ENCODE results near the gene RCN1. TPM values are rescaled to one million over a fixed set of nuclear protein-coding genes. Genes with fewer than 3 reads are reported as not detected.

Gene RCN1
- total RNA-seq: 162 and 174 TPM in 2 replicates
- long read RNA-seq, transcript RCN1-201 (6 exons, 2,572 nt): major isoform, 1,709 of 1,768 reads
- long read RNA-seq, transcript RCN1-204 (2 exons, 2,653 nt): minor isoform, 8 of 1,768 reads
- long read RNA-seq, transcript RCN1-207 (5 exons, 2,416 nt): minor isoform, 17 of 1,768 reads
- long read RNA-seq, partial matches to known transcripts: 25 of 1,768 reads
- long read RNA-seq, other reads (novel, unspliced or antisense): 9 of 1,768 reads

GRCh38 chr11:32090545-32091370 lies at the start of gene RCN1:
TSS of gene RCN1 (plus strand) at chr11:32091074. CDS start at chr11:32091197, 123 bp downstream.
- Mint-ChIP-seq H3K4me1 (ENCODE audit: unreplicated experiment) (peaks cover 57% of the 10 kb centered on the region), H3K27ac (ENCODE audit: unreplicated experiment) (peak within 1 kb of the TSS; percentile 96), H3K27me3 (ENCODE audit: unreplicated experiment) (no peaks in the 10 kb centered on the region), H3K9me3 (ENCODE audit: unreplicated experiment) (no peaks in the 10 kb centered on the region), H3K36me3 (ENCODE audit: unreplicated experiment) (peaks cover 6% of the 10 kb centered on the region), H3K4me3 (ENCODE audit: unreplicated experiment) (peak within 1 kb of the TSS; percentile 87)
- no peak for TF ChIP-seq CTCF (IDR thresholded peaks at IDR 0.05)
- peak; percentile 92 for DNase-seq (ENCODE audit: extremely low spot score, unreplicated experiment)

- H3K27ac Mint-ChIP-seq (ENCODE audit: unreplicated experiment): no peak overlapping the region
- H3K4me3 Mint-ChIP-seq (ENCODE audit: unreplicated experiment): no peak overlapping the region
- no peak for TF ChIP-seq CTCF (IDR thresholded peaks at IDR 0.05)
- H3K9me3 Mint-ChIP-seq (ENCODE audit: unreplicated experiment): no peaks in the 10 kb centered on the region
- no peaks in the 10 kb centered on the region for H3K36me3 Mint-ChIP-seq (ENCODE audit: unreplicated experiment)
- no peaks in the 10 kb centered on the region for H3K4me1 Mint-ChIP-seq (ENCODE audit: unreplicated experiment)
- DNase-seq (ENCODE audit: extremely low spot score, unreplicated experiment): no peak
- H3K27me3 Mint-ChIP-seq (ENCODE audit: unreplicated experiment): peaks cover 50% of the 10 kb centered on the region
These were observed 47.1 kb upstream of the RCN1 start for GRCh38 chr11:32043737-32044136.

- no peak for TF ChIP-seq CTCF (IDR thresholded peaks at IDR 0.05)
- no peaks in the 10 kb centered on the region for H3K36me3 Mint-ChIP-seq (ENCODE audit: unreplicated experiment)
- no peaks in the 10 kb centered on the region for H3K9me3 Mint-ChIP-seq (ENCODE audit: unreplicated experiment)
- H3K27me3 Mint-ChIP-seq (ENCODE audit: unreplicated experiment): peaks cover 53% of the 10 kb centered on the region
- no peak for DNase-seq (ENCODE audit: extremely low spot score, unreplicated experiment)
- H3K27ac Mint-ChIP-seq (ENCODE audit: unreplicated experiment): no peak overlapping the region
- no peak overlapping the region for H3K4me3 Mint-ChIP-seq (ENCODE audit: unreplicated experiment)
- no peaks in the 10 kb centered on the region for H3K4me1 Mint-ChIP-seq (ENCODE audit: unreplicated experiment)
These were observed 46.6 kb upstream of the RCN1 start for GRCh38 chr11:32044158-32044863.

GRCh38 chr11:32045456-32045855 lies 45.4 kb upstream of the RCN1 start:
- Mint-ChIP-seq H3K27me3 (ENCODE audit: unreplicated experiment) (peaks cover 58% of the 10 kb centered on the region), H3K4me3 (ENCODE audit: unreplicated experiment) (no peak overlapping the region), H3K36me3 (ENCODE audit: unreplicated experiment) (no peaks in the 10 kb centered on the region), H3K27ac (ENCODE audit: unreplicated experiment) (no peak overlapping the region), H3K4me1 (ENCODE audit: unreplicated experiment) (no peaks in the 10 kb centered on the region), H3K9me3 (ENCODE audit: unreplicated experiment) (no peaks in the 10 kb centered on the region)
- DNase-seq (ENCODE audit: extremely low spot score, unreplicated experiment): no peak
- no peak for TF ChIP-seq CTCF (IDR thresholded peaks at IDR 0.05)

DNA sequence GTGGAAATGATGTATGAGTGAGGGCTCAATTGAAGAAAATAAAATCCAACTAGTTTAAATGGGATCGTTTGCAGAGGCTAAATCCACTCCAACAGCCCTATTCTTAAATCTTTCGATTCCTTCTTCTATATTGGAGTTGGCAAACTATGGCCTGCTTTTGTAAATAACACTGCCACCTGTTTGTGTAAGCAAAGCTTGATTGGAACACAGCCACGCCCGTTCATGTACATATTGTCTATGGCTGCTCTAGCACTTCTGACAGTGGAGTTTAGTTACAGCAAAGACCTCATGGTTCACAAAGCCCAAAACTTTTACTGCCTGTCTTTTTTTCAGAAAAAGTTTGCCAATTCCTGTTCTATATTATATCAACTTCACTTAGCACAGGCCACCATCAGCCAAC lies 40.6 kb upstream of the RCN1 start:
- no peak overlapping the region for H3K27ac Mint-ChIP-seq (ENCODE audit: unreplicated experiment)
- no peak for TF ChIP-seq CTCF (IDR thresholded peaks at IDR 0.05)
- H3K36me3 Mint-ChIP-seq (ENCODE audit: unreplicated experiment): no peaks in the 10 kb centered on the region
- H3K4me1 Mint-ChIP-seq (ENCODE audit: unreplicated experiment): no peaks in the 10 kb centered on the region
- H3K4me3 Mint-ChIP-seq (ENCODE audit: unreplicated experiment): no peak overlapping the region
- no peak for DNase-seq (ENCODE audit: extremely low spot score, unreplicated experiment)
- peaks cover 80% of the 10 kb centered on the region for H3K27me3 Mint-ChIP-seq (ENCODE audit: unreplicated experiment)
- no peaks in the 10 kb centered on the region for H3K9me3 Mint-ChIP-seq (ENCODE audit: unreplicated experiment)

Measured in osteocyte (in vitro differentiated cells).